Measurements from ENCODE around the gene RABEP2.

- TF ChIP-seq CTCF (IDR thresholded peaks at IDR 0.05 in 2 of 3, conservative IDR thresholded peaks at IDR 0.05 in 1 of 3; ENCODE audit: borderline replicate concordance in 1 of 3, insufficient read depth in 1 of 3, low read depth in 2 of 3, low read length in 2 of 3) (no peak), POLR2AphosphoS5 (IDR thresholded peaks at IDR 0.05; ENCODE audit: low read depth, low read length) (no peak), MAX (IDR thresholded peaks at IDR 0.05) (no peak), POLR2A (IDR thresholded peaks at IDR 0.05; ENCODE audit: borderline replicate concordance, extremely low read depth, insufficient read depth, insufficient read length) (no peak), EZH2phosphoT487 (IDR thresholded peaks at IDR 0.05; ENCODE audit: borderline replicate concordance) (no peak), SIN3A (IDR thresholded peaks at IDR 0.05; ENCODE audit: low read depth) (no peak), EGR1 (IDR thresholded peaks at IDR 0.05; ENCODE audit: low read depth) (no peak), JUND (IDR thresholded peaks at IDR 0.05) (no peak)
Observed at GRCh38 chr16:28930652-28931051, 5.6 kb upstream of the RABEP2 start.

Data from HCT116 (cell line).